Stimulated activated CD8-positive, alpha-beta memory T cell treated with anti-CD3 and anti-CD28 coated beads, Interleukin-12 subunit alpha, Interleukin-12 subunit beta, amount 100 ng/mL, for 1 hour (primary cell): ENCODE results near the gene RAPGEF2.
"Not testable (repeated sequence)": the region's sequence is repeated elsewhere in the genome, so short reads cannot be mapped to it uniquely, and the experiment has no call there.

Experiments used
- DNase-seq: peaks from one replicate; pipeline ENCODE4 v3.0.0-alpha.2; 2020; ENCODE audit warnings: low read depth

Gene RAPGEF2

DNA sequence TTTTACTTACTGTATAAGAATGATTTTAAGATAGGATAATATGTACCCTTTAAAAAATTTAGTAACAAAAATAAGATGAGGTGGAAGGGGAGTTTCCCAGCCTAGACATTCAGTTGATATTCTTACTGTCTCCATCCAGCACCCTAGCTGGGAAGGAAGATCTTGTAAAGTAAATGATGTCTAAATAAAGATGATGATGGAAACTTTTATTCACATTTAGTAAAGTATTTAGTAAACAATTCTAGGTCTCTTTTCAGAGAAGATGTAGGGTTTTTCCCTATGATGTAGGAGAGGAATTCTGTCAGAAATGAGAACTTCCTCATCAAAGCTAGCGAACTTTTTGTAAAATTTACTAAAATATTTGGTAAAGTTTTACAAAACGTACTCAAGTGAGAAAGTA lies 136.8 kb downstream of the RAPGEF2 start:
- no peak for DNase-seq

DNA sequence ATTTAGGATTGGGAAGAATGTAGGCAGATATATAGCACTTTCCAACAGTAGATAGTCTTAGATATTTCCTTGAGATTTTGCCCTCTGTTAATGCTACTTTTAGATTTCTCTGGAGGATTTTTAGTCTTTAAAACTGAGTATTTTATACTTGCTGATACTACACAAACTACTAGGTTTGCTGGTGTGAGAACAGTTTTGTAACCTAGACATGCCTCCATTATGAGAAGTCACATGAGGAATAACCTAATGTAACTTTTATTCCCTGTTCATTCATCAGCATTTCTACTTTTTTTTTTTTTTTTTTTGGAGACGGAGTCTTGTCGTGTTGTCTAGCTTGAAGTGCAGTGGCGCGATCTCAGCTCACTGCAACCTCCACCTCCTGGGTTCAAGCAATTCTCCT lies 137.2 kb downstream of the RAPGEF2 start:
- no peak for DNase-seq

DNA sequence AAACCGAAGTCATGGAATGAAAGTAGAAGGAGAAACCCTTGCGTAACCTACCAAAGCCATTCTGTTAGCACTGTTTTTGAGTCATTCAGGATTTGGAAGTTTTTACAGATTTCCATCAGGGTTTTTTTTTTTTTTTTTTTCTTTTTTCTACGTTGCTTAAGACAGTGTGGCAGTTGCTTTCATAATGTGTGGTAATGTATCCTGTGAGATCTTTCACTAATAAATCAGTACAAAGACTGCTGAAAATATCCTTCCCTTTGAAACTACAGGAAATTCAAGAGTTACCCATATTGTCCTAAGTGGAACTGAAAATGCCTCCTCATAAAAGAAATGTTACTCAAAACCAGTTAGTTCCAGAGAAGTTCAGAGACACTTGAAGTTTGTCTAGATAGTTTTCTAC lies 137.8 kb downstream of the RAPGEF2 start:
- DNase-seq, result no peak

DNA sequence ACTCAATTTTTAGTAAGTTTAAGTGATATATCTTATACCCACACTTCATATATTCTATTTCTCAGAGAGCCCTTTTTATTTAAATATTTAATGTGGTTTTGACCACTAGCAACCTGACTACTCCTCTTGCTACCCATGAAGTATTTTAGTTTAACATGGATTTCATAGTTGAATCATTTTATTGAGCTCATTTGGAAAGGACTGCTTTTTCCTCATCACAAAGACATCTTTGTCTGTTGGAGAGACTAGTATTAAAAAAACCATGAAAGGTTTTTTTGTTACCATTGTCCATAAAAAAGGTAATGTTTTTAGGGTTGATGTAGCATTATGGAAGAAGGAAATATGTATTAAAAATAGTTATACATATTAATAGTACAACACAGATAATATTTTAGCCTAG lies 139.5 kb downstream of the RAPGEF2 start:
- DNase-seq, result no peak

DNA sequence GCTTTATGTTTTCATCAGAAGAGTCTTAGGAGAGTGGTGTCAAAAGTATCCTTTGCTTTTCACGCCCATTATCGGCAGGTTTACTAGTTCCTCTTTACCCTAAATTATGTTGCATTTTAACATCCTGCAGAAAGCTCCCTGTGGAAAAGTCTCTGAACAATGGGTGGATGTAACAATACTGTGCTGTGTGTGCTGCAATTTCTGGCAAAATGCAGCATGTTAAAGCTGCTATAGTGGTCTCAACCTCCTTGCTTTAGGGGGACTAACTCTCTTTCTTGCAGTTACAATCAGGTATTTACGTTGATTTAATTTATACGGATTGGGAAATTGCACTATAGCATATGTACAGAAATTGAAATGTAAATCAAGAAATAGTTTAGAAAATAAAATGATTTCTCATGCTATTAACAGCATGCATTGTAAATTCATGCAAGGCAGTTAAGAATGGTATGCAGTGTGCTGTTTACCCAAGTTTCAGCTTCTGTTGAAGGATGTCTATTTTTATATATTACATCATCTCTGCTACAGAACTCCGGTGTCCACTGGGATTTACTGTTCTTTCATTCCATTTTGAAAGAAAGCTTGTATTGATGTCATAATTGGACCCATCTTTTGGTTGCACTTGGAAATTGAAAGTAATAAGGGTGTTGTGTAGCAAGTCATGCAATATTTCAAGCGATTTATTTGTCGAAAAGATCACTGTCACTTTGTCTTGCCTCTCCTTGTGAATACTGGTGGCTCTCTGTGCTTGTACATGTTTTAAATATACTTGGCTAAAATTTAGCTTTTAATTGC lies 145.7 kb downstream of the RAPGEF2 start:
- DNase-seq, result no peak

DNA sequence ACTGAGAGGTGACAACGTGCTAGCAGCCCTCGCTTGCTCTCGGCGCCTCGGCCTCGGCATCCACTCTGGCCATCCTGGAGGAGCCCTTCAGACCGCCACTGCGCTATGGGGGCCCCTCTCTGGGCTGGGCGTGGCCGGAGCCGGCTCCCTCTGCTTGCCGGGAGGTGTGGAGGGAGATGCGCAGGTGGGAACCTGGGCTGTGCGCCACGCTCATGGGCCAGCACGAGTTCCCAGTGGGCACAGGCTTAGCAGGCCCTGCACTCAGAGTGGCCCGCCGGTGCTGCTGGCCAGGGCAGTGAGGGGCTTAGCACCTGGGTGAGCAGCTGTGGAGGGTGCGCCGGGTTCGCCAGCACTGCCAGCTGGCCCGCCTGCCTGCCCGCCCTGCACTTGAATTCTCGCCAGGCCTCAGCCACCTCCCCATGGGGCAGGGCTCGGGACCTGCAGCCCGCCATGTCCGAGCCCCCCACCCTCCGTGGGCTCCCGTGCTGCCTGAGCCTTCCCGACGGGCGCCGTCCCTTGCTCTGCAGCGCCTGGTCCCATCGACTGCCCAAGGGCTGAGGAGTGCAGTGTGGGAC lies 148.0 kb downstream of the RAPGEF2 start:
- DNase-seq, result no peak

DNA sequence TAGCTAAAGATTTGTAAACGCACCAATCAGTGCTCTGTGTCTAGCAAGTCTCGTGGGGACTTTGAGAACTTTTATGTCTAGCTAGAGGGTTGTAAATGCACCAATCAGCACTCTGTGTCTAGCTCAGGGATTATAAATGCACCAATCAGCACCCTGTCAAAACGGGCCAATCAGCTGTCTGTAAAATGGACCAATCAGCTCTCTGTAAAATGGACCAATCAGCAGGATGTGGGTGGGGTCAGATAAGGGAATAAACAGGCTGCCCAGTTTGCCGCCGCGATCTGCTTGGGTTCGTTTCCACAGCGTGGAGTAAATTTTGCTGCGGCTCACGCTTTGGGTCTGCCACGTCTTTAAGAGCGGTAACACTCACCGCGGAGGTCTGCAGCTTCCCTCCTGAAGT lies 148.7 kb downstream of the RAPGEF2 start:
- not testable (repeated sequence) for DNase-seq

DNA sequence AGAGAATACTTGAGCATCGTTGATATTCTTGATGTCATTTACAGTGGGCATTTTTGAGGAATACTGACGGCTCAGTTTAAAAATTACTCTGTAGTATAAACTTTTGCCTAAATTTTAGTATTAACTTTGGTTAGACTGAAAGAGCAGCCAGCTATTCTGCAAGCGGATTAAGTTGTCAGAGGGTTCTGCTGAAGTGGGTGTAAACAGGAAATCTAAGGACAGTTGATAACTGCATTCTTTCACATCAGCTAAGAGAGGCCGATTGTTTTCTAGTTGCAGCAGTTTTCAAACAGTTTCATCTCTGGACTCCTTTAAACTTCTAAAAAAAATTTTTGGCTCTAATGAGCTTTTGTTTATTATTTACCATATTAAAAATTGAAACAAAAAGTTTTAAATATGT lies 149.6 kb downstream of the RAPGEF2 start:
- no peak for DNase-seq

DNA sequence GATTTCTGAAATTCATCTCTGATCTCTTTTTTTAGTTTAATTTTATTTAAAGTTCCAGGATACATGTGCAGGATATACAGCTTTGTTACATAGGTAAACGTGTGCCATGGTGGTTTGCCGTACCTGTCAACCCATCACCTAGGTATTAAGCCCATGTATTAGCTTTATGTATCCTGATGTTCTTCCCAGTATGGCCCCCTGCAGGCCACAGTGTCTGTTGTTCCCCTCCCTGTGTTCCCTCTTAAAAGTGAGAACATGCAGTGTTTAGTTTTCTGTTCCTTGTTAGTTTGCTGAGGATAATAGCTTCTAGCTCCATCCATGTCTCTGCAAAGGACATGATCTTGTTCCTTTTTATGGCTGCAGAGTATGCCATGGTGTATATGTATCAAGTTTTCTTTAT lies 153.2 kb downstream of the RAPGEF2 start:
- no peak for DNase-seq

DNA sequence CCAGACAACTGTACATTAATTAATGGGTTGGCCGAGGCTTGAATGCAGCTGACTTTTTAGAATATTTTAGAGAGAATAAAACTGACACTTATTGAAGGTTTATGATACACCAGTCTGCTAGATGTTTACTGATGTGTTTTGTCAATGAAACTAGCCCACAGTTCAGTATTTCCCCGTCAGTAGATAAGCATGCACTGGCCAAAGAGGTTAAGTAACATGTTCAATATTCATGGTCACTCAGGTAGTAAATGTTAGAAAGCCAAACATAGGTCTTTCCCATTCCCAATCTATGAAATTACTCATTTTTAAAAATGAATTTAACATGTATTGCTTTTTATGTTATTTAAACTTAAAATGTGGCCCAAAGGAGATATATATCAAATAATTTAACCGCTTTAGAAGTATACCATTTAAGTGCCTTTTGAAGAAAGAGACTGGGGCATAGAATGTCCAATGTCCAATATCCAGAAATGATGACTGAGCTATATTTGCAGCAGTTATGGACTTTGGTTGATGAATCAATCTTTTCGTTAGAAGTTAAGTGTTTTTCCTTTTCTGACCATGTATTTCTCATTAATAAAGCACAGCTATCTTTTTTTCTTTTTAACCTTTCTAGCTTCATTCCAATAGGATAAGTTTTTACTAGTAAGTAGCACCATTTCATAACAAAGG lies 156.1 kb downstream of the RAPGEF2 start:
- no peak for DNase-seq

DNA sequence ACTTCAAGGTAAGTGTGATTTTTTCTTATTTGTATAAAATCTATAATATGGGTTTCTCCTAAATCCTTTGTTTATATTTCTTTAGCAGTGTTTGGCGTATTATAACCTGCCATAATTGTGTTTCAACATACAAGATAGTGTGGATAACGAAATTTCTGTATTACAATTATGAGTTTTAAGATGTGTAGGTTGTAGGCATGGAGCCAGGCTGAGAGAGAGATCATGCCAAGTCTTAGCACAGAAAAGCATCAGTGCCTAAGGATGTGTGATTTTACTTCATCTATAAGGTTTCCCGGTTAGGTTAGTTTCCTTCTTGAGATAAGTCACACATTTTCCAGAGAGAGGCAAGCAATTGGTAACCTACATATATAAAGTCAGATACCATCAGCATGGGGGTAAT lies 161.2 kb downstream of the RAPGEF2 start:
- DNase-seq, result no peak

DNA sequence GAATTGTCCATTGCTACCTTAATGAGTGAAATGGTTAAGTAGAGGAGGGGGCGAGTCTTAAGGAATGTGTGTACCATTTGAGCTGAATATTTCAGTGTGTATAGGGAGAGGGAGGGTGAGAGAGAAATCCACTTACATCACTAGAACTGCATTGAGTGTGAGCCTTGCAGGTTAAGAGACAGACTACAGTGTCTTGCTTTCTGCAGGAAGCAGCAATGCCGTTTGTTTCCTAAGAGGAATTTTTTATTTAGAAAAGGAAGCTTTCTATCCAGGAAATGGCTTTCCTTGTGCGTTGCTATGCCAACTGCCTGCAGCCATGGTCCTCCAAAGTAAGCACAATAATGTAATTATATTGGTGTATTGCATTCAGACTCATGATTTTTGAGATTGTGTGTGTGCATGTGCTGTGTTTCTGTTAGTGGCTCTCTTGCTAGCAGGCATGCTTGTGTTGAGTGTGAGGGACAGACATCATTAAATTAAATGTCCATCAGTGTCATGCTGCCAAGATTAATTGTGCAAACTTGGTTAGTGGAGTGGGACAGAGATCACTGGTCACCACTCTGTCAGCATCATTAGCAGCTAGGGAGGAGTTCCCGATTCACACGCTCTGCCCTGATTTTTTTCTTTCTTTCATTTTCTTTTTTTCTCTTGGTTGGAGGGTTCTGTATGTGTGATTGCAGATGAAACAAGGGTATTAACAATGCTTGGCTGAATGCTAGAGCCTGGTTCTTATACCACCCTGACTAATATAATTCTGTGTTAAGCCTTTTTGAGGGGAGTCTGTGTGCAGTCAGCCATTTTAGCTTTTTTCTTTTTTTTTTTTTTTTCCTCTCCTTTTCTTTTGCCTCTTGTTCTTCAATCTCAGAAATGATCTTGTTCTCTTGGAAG lies 164.3 kb downstream of the RAPGEF2 start:
- no peak for DNase-seq

DNA sequence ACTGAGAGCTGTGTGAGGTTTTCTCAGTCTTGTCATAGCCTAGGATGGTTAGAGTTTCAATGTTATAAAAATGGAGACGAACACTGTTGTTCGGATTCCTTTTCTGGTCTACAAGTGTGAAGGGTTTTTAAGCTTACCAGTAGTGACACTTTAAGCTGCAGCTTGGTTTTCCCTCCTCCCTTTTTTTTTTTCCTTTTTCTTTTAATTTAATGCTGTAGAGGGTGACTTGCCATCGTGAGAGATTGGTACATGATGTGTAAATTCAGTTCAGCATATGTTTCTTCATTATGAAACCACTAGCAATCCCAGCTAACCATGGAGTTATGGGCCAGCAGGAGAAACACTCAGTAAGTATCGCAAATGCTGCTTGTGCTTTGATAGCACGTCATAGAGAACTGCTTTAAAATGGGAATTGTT lies 165.0 kb downstream of the RAPGEF2 start:
- DNase-seq, result no peak

DNA sequence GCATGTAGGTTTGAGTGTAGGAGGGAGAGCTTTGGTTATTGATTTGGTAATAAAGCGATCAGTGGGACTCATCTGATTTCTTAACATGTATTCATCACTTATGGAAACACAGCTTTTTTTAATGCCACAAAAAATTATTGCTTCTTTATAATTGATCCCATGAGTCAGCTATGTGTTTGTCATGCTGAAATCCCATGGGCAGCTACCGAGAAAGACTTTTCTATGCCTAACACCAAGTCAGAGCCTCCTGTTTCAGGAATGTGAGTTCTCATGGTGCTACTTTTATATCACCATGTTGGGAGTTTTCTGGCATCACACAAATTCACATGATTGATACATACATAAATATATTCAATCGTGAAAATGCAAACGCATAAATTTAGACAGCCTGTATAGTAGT lies 165.7 kb downstream of the RAPGEF2 start:
- DNase-seq, result no peak

DNA sequence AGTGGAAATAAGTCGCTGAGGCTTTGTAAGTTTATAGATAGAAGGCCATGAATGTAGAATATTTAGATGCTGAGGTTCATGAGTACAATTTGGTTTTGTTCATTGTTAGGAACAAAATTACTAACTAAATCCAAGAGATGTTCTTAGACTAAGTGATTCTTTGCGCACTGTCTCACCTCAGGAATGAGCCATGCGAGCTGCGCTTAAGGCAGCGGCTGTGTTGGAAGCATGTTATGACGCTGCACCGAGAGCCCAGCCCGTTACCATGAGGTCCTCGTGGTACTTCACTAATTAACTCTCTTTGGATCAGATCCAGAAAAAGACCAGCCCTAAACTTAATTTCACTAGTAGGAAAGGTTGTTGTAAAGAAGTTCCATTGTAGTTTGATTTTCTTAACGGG lies 166.2 kb downstream of the RAPGEF2 start:
- DNase-seq, result no peak

DNA sequence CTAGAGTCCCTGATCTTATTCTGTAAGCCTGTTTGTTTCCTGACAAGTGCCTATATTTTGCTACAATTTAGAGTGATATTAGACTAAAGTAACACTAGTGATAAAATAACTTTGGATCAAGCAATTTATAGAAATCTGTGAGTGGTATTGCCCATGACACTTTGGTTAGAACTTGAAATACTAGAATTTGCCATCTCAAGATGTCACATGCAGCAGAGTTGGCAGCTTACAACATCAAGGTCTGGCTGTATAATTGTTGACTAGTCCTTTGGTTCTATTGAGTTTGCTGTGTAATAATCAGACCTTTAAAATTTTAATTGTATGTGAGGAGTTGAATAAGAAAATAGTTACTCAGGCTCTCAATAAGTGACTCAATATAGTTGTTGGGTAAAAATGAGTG lies 167.1 kb downstream of the RAPGEF2 start:
- no peak for DNase-seq

DNA sequence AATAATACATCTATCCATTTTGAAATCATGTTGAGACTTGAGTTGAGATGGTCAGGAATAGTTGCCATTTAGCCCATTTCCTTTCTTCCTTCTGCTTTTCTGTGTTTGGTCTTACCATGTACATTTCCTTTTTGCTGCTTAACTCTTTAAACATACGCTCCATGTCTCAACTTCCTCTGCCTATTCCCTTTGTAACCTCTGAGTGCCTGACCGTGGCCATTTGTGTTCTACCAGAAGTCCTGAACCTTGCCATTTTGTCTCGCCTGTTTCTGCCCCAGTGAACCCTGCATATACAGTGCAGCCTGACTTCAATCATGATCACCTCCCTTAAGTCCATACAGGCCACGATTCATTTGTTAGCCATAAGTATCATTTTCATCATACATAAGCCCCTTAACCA lies 169.0 kb downstream of the RAPGEF2 start:
- DNase-seq, result no peak

DNA sequence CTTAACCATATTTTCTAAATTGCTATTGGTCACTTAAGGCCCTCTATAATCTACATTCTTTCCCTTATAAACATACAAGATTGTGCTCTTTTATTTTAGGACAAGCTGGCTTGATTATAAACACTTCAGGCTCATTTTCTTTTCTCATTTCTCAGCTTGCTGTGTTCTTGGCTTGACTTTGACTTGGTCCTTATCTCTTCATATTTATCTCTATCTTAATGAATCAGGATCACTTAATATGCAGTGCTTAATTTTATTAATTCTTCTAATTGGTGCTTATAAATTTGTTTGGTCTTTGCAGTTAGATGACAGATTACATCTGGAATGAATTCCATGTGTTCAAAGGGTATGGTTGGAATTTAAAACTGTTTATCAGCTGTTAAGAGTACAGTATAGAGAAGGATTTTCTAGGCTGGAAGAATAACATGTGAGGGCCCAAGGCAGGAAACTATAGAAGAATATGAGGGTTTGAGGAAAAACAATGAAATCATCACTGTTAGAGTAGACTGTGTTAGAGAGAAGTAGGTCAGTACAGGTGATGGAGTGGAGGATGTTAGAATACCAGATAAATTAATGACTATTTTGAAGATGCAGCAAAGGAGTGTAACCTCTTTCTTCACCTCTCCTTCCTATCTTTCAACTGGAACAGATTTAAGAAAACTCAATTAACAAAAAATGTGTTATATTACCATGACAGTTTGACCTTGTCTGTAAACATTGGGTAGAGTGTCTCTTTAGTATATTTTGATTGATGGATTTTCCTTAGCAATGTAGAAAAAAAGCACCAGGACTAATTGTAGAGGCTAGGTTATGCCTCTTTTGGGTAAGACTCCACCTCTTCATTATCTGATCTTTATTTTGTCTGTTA lies 169.6 kb downstream of the RAPGEF2 start:
- DNase-seq, result no peak

DNA sequence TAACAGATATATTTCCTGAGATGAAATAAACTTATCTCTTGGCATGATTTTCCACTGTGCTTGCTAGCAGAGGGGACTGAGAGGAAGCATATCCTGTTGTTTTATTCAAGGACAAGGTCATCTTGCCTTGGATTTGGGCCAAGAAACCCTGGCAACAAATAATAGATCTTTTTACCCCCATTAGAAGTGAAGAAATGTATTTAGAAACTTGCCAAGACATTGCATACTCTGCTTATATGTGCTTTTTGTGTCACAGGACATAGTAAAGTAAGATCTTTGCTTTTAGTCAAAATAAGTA lies 170.2 kb downstream of the RAPGEF2 start:
- no peak for DNase-seq

DNA sequence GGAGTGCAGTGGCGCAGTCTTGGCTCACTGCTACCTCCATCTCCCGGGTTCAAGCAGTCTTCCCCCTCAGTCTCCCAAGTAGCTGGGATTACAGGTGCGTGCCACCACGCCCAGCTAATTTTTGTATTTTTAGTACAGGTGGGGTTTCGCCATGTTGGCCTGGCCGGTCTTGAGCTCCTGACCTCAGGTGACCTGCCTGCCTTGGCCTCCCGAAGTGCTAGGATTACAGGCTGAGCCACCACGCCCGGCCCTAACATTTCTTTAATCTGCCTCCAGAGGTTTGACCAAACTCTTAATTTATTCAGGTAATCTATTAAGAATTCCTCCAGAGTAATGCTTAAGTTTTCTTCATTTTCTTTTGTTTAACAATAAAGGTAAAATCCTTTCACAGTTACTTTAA lies 171.0 kb downstream of the RAPGEF2 start:
- DNase-seq, result no peak

DNA sequence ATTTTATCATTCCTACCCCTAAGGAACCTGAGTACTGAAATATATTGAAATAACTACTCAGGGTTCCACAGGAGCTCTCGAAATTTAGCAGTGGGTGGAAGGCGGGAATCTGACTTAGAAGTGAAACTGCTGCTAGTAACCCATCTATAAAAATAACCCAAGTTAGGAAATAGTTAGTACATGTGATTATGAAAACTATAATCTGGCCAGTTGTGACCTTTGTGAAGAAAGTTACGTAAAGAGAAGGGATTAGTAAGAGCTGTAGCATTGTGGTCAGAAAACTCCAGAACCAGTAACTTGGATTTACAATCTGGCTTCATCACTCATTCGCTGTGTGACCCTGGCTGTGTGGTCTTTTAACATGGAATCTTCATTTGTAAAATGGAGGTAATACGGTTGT lies 175.5 kb downstream of the RAPGEF2 start:
- DNase-seq, result no peak

DNA sequence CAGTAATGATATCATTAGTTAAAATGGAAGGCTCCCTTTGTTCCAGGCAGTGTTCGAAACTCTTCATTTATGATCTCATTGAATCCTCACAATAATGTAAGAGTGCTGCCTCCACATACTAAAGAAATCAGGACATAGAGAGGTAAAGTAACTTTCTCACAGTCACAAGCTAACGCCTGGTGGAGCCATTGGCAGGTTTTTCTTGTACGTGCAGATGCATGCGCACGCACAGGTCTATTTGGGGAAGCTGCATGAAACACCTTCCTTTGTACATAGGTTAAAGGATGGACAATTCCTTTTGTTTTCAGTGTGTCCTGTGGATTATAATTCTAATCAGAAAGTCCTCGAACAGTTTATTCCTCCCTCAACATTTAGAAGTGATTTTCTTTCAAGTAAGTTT lies 176.2 kb downstream of the RAPGEF2 start:
- DNase-seq, result no peak
